CD4-positive, alpha-beta T cell treated with Interleukin-21 for 1 hour (primary cell): ENCODE measurements around the gene ANKRD50.
A peak's percentile ranks its signal among the peaks of the same experiment; 100 is the strongest.

ENCODE experiments used
- DNase-seq: peaks from one replicate; pipeline ENCODE4 v3.0.0-alpha.2; 2020

ANKRD50 gene

DNA sequence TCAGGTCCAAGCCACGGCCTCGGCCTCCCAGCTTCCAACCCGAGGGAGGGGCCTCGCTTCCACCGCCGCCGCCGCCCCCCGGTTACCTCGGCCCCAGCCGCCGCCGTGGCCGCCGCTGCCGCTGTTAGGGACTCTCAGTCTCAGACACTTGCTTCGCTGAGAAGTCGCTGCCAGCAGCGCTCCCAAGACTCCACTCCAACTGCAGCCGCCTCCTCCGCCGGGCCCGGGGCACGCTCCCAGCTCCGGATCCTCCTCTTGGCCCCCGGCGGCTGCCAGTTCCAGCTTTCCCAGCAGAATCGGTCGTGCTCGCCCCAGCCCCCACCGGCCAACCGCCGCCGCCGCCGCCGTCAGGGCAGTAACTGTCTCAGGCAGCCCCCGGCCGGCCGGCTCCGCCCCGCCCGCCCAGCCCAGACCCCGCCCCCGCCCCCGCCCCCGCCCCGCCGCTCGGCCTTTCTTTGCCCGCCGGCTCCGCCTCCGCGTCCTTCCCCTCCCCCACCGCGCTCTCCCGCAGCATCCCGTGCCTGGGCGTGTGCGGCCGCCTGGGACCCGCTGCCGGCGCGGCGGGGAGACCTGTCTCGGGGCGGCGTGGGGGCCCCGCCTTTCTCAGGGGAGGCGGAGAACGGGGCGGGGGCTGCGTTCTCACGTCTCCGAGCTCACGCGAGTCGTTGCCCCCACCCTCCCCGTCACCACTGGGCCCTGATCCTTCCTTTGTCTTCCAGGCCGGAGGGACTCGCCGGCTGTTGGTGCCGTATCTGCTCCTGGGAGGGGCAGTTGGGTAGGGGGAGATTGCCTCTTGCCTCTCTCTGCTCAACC is at the start of gene ANKRD50:
Gene ANKRD50 (minus strand): TSS at position 361 of the 813 bp plus-strand sequence. CDS start 2,221 bp downstream, outside the sequence.
- DNase-seq: peak; percentile 63

GRCh38 chr4:124757126-124757525 is 44.6 kb upstream of the ANKRD50 start:
- DNase-seq: no peak

DNA sequence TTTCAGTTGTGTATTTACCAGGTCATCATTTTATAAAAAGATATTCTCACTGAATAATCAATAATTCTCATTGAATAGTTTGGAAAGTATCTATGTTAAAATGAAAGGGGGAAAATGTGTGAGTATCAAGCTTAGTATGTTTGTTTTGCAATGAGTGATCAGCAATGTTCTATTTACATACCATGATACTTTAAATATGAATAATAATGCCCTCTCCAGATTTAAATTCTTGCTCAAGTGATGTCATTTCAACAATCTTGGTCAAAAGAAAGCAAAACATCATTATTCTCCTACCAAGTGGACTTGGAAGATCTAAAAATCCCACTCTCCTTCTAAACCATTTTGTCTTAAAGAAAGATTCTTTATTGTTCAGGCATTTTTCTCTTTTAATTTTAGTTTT is 42.1 kb upstream of the ANKRD50 start:
- DNase-seq: no peak

DNA sequence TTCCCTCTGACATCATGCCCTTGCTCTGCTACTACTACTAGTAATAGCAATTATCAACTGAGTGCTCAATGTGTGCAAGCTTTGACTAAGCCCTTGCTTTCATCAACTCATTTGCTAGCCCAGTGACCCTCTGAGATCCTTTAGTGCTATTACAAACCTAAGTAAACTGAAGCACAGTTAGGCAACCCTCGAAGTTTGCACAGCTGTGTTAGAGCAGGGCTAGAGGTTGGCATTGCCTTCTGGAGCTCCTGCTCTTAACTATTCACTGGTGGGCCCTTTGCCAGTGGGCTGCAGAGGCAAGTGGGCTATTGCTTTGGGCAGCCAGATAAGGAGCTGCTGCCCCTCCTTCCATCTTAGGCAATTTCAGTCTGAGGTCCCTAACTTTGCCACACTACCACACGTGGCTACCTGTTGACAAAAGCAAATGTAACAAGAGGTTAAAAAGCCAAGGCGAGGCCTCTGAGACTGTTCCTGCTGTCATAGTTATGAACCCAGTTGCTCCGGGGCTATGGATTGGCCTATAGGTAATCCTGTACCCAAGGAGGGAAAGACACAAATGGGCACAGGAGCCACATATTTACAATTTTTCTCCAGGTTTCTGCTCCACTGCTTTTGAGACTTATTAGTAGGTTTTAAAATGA is 41.5 kb upstream of the ANKRD50 start:
- no peak for DNase-seq

- no peak for DNase-seq
Measured at GRCh38 chr4:124749421-124749820, 36.9 kb upstream of the ANKRD50 start.

DNA sequence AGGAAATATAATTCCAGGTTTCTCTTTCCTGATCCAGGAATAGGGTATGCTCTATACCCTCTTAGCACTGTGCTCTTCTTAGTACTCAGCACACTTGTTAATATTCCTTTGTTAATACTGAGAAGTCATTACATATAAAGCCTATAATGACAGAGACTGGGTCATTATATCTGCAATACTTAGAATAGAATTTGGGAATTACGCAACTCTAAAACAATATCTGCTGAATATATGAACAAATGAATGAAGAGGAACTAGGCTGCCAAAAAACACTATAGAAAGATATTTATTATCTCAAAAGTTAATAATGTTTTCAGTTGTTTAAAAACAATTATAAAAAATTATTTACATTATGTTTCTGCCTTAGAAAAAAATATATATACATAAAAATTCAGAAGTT is 36.4 kb upstream of the ANKRD50 start:
- DNase-seq: no peak

- no peak for DNase-seq
Measured at GRCh38 chr4:124745985-124746801, 33.7 kb upstream of the ANKRD50 start.

- DNase-seq: no peak
Measured at GRCh38 chr4:124743711-124744110, 31.2 kb upstream of the ANKRD50 start.

DNA sequence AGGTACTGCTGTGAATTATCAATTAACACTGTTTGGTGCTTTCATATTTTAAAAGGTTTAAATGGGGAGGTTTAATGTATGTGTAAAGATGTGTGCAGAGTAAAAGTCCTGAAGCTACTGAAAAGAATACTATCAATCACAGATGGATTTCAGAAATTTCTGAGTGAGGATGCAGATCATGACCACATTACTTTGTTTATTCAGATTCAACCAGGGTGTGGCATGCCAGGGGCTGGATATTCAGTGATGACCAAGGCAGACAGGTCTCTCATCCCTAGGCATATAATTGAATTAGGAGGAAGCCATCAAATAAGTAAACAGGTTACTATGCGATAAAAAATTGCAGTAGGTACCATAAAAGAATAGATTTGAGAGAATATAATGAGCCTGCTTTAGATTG is 28.0 kb upstream of the ANKRD50 start:
- no peak for DNase-seq

DNA sequence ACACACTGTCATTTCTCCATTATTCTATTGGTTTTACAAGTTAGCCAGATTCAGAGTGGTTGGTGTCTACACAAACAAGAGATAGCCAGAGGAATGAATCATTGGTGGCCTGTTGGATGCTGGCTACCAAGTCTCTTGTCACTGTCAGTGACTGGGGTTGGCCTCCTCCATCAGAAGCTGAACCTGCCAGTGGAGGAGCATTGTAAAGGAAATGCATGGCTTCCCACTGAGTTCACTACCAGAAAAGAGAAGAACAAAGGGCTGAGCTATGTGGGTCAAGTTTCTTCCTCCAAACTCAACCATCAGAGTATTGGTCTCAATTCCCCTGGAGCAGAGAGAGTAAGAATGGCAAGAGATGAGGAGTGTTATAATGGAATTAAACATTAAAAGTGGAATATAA is 26.5 kb upstream of the ANKRD50 start:
- DNase-seq: no peak

- DNase-seq: no peak
Measured at GRCh38 chr4:124737619-124738018, 25.1 kb upstream of the ANKRD50 start.

- DNase-seq: no peak
Measured at GRCh38 chr4:124736526-124736925, 24.0 kb upstream of the ANKRD50 start.

DNA sequence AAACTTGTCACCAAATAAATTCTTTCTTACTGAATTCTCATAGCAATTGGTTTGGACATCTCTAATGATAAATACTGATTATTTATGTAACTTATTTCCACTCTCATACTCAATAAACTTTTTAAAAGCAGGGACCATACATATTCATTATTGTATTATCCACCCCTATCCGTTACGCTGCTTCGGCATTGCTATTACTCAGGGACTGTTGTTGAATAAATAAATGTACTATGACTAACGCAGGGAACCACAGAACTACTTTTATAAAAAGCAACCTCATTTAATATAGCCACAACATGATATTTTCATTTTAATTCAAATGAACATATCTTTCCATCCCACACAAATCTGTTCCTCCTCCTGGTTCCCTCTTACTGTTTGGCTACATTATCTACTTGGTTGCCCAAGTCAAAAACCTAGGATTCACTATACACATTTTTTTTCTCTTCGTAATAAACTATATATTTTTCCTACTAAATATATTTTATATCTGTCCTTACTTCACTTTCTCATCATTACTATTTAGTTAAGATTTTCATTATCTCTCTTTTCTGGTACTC is 14.9 kb upstream of the ANKRD50 start:
- no peak for DNase-seq

DNA sequence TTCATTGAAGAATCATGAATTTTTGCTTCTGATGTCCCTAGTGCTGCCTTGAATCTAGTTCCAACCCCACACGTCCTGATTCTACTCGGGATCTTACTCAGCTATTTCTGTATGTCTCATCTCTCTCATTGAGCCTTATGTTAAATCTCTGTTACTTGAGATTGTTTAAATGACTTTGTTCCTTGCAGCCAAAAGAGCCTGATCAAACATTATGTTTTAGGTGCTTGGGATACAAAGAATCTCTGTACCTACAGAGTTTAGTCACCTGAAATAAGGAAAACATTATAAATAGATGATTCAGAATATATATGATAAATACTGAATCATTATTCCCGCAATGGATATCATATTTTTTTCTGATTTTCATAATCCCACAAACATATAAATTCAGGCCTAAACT is 13.7 kb upstream of the ANKRD50 start:
- no peak for DNase-seq

DNA sequence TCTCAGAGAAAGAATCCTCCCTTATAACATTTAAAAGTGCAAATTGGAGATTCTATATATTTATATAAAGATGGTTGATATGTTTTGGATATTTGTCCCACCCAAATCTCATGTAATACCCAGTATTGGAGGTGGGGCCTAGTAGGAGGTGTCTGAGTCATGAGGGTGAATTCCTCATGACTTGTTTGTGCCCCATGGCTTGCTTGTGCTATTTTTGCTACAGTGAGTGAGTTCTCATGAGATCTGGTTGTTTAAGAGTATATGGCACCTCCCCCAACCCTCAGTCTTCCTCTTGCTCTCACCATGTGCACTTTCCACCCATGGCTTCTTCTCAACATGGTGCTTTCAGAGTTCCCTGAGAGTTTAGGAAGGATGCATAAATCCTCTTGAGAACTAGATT is 9.5 kb upstream of the ANKRD50 start:
- DNase-seq: no peak

- no peak for DNase-seq
Measured at GRCh38 chr4:124717101-124717500, 4.6 kb upstream of the ANKRD50 start.

DNA sequence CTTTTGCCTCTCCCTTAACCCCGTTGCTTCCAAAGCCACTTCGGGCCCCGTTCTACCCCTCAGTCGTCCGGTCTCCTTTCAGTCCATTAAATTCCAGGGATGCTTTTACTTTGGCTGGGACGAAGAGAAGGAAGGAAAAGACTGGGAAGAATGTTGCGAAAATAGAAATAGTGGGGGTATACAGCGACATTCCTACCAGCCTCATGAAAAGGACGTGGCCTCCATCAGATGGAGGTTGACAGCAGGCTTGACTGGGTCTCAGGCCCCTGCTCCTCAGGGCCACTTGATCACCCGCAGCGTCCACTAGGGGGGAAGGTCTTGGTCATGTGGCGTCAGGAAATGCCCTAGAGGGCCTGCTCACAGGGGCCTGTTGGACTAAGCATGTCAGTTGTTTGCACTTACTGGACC is 657 bp upstream of the ANKRD50 start:
- peak; percentile 16 for DNase-seq

GRCh38 chr4:124711471-124712371 is 811 bp downstream of the ANKRD50 start:
- peak; percentile 7 for DNase-seq

DNA sequence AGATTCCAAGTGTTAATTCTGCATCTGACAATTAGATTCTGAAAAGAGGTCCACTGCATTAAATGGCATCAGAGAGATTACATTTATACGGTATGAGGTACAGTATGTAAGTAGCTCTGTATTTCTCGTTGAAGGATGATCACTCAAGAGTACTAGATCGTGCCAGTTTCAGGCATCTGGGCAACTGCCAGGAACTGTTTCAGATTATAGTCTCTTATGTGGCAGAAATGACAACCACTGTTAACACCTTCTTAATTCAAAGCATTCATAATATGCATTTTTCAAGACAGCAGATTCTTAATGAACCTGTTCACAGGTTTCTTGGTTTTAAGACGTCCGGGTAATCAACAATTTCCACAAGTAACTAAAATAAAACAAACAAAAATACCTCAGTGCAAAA is 1.6 kb downstream of the ANKRD50 start:
- DNase-seq: no peak

DNA sequence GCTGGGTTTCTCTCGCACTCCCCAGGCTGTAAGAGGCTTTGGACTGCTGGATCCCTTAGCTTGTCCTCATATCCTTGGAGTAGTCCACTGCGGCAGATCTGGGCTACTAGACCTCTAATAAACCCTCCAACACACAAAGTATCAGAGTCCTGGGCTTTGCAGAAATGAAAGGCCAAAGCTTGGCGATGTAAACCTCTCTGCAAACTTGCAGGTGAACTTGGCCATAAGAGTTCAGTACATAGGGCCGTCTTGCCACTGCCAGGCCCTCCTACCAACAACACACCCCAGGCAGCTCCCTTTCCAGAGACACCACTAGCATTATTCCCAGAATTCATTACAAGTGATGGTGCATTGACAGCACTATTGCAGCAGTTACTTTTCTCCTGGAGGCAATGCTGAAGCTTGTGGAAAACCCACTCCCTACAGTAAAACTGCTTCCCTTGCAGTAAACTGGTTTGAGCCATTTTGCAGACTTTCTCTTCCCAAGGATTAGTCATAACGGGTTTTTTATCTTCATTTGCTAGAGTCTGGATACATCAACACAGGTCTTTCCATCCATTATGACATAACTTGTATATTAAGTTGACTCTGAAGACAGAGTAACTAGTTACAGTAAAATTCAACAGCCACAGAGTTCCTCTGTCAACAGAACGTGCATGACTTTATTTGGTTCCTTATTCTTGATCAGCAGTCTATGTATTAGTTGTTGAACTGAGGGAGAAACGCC is 2.4 kb downstream of the ANKRD50 start:
- DNase-seq: no peak

- DNase-seq: no peak
Measured at GRCh38 chr4:124708517-124709300, 3.8 kb downstream of the ANKRD50 start.
